Measurements from ENCODE around the gene MTCL1.

Gene MTCL1

DNA sequence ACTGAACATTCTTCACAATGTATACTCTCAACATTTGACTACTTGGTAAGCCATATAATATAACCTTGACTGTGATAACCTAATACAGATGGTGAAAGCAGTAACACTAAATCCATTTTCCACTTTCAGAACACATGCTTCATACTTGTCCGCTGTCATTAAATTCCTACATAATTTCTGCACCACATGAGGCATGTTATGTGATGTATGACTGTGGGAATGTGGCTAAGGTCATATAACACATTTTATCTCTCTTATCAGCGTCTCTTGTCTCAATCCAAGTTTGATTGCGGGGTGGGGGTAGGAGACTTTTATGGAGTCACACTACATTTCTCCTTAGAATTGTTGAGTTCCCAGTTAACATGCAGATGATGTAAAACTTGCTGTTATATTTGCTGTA, 110.9 kb downstream of the MTCL1 start:
- no peak for DNase-seq

DNA sequence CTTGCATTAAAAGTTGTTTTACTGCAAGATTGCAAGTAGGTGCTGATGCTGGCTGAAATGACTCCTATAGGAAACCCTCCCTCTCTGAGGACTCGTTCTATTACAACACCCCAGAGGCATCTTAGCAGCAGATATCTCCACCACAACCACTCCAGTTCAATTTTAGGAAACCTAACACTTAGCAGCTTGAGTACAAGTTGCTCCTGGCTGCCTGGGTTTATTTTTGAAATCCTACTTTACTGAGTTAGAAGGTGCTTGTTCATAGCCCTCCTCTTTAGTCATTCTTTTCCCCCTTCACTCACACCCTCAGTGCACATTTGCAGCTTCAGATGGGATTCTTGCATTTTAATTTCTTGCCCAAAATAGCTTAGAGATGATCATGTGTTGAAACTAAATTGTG, 111.5 kb downstream of the MTCL1 start:
- no peak for DNase-seq

DNA sequence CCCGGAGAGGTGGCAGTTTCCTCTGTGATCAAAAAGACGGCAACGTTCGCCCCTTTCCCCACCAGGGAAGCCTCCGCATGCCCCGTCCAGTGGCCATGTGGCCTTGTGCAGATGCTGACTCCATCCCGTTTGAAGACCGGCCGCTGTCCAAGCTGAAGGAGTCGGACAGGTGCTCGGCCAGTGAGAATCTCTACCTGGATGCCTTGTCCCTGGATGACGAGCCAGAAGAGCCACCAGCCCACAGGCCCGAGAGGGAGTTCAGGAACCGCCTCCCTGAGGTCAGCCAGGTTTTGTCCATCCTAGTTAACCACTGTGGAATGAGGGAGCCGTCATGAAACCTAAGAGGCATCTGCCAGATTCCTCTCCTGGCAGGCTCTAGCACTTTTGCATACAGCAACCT, 113.6 kb downstream of the MTCL1 start:
- DNase-seq: no peak

- no peak for DNase-seq
Observed at GRCh38 chr18:8820396-8821082, 115.2 kb downstream of the MTCL1 start.

DNA sequence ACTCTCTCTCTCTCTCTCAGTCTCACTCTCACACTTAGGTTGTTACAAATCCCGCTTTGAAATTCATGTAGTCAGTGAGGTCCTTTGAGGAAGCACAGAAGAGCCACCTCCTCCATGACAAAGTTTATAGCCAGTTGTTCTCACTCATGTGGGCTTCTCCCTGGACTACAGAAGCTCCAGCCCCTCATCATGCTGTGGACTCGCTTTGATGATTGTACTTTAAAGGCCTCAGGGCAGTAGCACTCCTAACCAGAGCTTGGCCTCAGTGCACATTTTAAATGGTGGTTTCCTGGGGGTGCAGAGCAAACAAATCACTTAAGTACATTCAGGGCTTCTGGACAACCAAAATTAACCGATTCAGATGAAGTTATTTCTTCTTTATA, 115.7 kb downstream of the MTCL1 start:
- DNase-seq: no peak

DNA sequence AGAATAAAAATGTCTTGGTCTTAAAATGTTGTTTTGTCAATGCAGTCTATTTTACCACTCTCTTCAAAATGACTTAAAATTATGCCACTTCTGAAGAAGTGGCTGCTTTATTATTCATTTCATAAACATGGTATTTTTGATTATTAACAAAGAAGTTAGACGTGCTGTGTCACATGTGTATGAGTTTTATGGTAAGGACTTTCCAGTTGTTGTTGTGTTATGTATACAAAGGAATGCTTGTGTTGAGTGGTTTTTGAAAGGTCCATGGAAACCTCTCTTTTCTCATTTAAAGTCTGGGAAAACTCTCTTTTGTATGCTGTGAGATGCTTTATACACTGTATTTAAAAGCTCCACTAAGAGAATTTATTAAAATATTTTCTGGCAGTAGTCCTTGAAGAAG, 116.2 kb downstream of the MTCL1 start:
- no peak for DNase-seq

DNA sequence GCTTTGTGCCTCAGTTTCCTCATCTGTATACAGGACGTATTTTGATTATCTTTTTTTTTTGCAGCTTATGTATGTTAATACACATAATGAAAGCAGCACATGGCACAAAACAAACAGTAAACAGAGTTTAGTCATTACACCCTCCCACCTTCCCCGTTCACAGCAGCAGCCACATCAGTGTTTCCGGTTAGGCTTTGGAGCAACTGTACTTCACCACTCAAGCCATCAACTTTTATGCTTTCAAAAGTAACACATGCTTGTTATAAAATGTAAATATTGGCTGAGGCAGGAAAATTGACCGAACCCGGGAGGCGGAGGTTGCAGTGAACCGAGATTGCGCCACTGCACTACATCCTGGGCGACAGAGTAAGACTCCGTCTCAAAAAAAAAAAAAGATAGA, 117.3 kb downstream of the MTCL1 start:
- no peak for DNase-seq

GRCh38 chr18:8823530-8823929, 118.2 kb downstream of the MTCL1 start:
- DNase-seq: no peak

GRCh38 chr18:8824846-8825245, 119.5 kb downstream of the MTCL1 start:
- DNase-seq: no peak

DNA sequence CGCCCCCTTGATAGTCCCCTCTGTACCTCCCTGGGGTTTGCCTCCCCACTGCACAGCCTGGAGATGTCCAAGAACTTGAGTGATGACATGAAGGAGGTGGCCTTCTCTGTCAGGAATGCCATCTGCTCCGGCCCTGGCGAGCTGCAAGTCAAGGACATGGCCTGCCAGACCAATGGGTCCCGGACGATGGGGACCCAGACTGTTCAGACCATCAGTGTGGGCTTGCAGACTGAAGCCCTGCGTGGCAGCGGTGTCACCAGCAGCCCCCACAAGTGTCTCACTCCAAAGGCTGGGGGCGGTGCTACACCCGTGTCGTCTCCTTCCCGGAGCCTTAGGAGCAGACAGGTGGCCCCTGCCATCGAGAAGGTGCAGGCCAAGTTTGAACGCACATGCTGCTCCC, 119.9 kb downstream of the MTCL1 start:
- DNase-seq: no peak

DNA sequence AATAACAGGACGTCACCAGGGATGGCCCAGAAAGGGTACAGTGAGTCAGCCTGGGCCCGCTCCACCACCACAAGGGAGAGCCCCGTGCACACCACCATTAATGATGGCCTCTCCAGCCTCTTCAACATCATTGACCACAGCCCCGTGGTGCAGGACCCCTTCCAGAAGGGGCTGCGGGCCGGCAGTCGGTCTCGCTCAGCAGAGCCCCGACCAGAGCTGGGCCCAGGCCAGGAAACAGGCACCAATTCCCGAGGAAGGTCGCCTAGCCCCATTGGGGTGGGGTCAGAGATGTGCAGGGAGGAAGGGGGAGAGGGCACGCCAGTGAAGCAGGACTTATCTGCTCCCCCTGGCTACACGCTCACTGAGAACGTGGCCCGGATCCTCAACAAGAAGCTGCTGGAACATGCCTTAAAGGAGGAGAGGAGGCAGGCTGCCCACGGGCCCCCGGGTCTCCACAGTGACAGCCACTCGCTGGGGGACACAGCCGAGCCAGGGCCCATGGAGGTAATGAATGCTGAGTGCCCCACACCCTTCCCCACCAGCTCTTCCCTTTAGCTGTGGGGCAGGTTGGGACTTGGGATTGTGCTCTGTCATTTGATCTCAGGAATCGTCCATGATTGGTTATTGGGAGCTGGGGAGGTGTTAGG, 120.5 kb downstream of the MTCL1 start:
- no peak for DNase-seq

GRCh38 chr18:8826514-8826913, 121.2 kb downstream of the MTCL1 start:
- no peak for DNase-seq

DNA sequence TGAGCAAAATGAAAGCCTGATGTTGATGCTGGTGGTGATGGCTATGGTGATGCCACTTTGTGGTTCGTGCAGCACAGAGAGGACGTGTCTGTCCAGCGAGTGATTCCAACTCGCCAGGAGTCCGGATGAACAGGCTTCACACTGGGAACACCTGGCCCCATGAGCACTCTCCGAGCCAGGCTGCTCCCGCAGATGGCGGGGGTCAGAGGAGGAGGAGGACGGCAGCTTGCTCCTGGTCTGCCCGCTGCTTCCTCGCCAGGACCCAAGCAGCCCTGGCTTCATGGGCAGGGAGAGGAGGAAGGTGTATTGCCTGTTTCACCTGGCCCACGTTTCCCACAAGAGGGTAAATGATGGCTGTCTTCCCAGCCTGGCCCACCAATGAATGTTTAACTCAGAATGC, 121.6 kb downstream of the MTCL1 start:
- no peak for DNase-seq

GRCh38 chr18:8828300-8828699, 122.9 kb downstream of the MTCL1 start:
- DNase-seq: no peak

- no peak for DNase-seq
Observed at GRCh38 chr18:8828798-8829197, 123.4 kb downstream of the MTCL1 start.

- no peak for DNase-seq
Observed at GRCh38 chr18:8830067-8831060, 125.0 kb downstream of the MTCL1 start.

DNA sequence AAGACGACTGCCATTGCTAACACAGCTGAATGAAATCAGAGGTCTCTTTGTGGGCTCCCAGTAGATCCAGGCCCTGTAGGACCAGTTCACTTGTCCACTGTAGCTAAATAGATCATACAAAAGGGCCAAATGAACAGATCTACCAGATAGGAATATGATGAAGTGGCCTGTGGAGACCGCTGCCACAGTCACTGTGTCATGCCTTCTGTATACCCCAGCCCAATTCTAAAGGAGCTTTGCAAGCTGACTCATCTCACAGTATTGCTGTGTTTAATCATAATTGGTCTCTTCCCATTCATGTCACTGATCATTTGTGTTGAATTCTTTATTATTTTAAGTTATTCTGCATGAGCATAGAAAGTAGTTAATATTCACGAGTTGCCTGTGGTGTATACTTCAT, 125.8 kb downstream of the MTCL1 start:
- DNase-seq: no peak

DNA sequence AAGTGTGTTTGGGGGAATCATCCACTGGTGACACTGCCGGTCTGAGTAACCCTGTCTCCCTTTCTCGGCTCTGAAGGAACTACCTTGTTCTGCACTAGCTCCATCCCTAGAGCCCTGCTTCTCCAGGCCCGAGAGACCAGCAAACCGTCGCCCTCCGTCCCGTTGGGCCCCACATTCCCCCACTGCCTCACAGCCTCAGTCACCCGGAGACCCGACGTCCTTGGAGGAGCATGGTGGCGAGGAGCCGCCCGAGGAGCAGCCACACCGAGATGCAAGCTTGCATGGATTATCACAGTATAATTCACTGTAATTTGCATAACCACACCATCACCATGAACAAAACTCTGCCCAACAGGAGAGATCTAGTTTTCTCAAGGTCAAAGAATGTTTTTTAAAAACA, 126.2 kb downstream of the MTCL1 start:
- no peak for DNase-seq

DNA sequence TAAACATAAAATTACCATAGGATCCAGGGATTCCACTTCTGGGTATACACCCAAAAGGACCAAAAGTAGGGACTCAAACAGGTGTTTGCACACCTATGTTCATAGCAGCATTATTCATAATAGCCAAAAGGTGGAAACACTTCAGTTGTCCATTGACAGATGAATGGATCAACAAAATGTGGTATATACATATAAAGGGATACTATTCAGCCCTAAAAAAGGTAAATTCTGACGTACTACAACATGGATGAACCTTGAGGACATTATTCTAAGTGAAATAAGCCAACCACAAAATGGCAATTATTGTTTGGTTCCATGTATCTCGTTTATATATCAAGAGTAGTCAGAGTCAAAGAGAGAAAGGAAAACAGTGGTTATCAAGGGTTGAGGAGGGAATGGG, 128.1 kb downstream of the MTCL1 start:
- no peak for DNase-seq

GRCh38 chr18:8834881-8835280, 129.5 kb downstream of the MTCL1 start:
- no peak for DNase-seq

- DNase-seq: no peak
Observed at GRCh38 chr18:8835521-8835953, 130.2 kb downstream of the MTCL1 start.

GRCh38 chr18:8839281-8839680, 133.9 kb downstream of the MTCL1 start:
- no peak for DNase-seq

DNA sequence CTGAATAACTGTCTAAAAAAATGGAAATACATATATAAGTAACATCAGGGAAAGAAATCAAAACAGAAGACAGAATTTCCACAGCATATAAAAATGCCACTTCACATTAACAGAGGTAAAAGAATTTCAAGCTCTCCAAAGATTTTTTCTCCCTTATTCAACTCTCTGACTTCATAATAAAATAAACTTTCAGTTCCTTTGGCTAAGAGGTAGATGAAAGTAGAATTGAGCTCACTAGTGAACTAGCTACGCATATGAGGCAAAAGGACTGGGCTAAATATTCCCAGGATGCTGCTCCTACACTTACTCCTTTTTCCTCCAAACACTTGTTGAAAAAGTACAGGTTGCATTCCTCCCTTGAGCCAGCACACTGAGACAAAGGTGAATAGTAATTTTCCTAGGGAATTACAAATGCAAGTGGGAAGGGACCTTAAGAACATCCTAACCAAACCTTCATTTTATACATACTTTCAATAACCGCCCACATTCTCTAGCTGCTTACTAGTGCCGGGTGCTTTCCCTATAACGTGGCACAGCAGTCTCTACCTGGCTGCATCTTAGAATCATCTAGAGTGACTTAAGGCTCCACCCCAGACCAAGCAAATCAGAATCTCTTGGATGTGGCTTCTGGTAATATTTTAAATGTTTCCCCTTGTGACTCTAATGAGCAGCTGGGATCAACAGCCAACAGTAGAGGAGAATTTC, 136.6 kb downstream of the MTCL1 start:
- DNase-seq: no peak
